HEK293 (cell line): ENCODE results near the gene MED20.

Experiments
- CTCF ChIP-seq: fragments of 450-650 bp; formaldehyde crosslinking; IDR thresholded peaks from 2 replicates; pipeline ENCODE4 v1.5.1; 2016; ENCODE audit warnings: missing biosample characterization, missing genetic modification characterization
- ELK4 ChIP-seq: IDR thresholded peaks from 2 replicates; pipeline ENCODE4 v1.6.1; 2011; ENCODE audit warnings: mild to moderate bottlenecking, low read depth, low read length, borderline replicate concordance
- PATZ1 ChIP-seq: fragments of 450-650 bp; formaldehyde crosslinking; IDR thresholded peaks from 2 replicates; pipeline ENCODE4 v1.5.1; 2016; ENCODE audit warnings: missing biosample characterization, missing genetic modification characterization
- PRDM1 ChIP-seq: fragments of 450-650 bp; formaldehyde crosslinking; IDR thresholded peaks from 2 replicates; pipeline ENCODE4; 2016; ENCODE audit warnings: missing biosample characterization, missing genetic modification characterization
- ZNF18 ChIP-seq: fragments of 450-650 bp; formaldehyde crosslinking; IDR thresholded peaks from 2 replicates; pipeline ENCODE4 v1.5.1; 2016; ENCODE audit warnings: missing biosample characterization, missing genetic modification characterization
- ZNF266 ChIP-seq: fragments of 450-650 bp; formaldehyde crosslinking; IDR thresholded peaks from 2 replicates; pipeline ENCODE4 v1.5.1; 2016; ENCODE audit warnings: missing biosample characterization, missing genetic modification characterization, low read depth

GRCh38 chr6:41914869-41915530 is 5.9 kb downstream of the MED20 start:
- TF ChIP-seq ELK4: no peak
- TF ChIP-seq CTCF (tag by site-specific recombination): no peak
- TF ChIP-seq ZNF266: no peak
- no peak for TF ChIP-seq PATZ1 (tag by site-specific recombination)
- TF ChIP-seq ZNF18 (tag by site-specific recombination): no peak
- no peak for TF ChIP-seq PRDM1 (tag by site-specific recombination)
